Activated CD4-positive, alpha-beta T cell treated with anti-CD3 and anti-CD28 coated beads for 36 hours (primary cell): ENCODE results near the gene KCTD17. TPM values are rescaled to one million over a fixed set of nuclear protein-coding genes. Genes with fewer than 3 reads are reported as not detected.

Source experiments
- ATAC-seq: fragments of 200-7000 bp; cut with Tn5 transposase; one replicate; pipeline ENCODE4 v1.10.0; 2021; ENCODE audit warnings: mild to moderate bottlenecking, moderate library complexity
- CTCF ChIA-PET: fragments of 350-600 bp; sonication (Branson Sonifier 250); formaldehyde crosslinking; loops from one replicate; lab custom pipeline; 2021; ENCODE audit warnings: antibody characterized with exemption; lab: Charles Lee
- POLR2A ChIA-PET: fragments of 350-600 bp; sonication (Branson Sonifier 250); formaldehyde crosslinking; loops from one replicate; lab custom pipeline; 2021; ENCODE audit warnings: antibody characterized with exemption, inconsistent platforms; lab: Charles Lee
- DNase-seq: peaks from one replicate; pipeline ENCODE4 v3.0.0-alpha.2; 2020
- H3K27ac Mint-ChIP-seq: one replicate; pipeline ENCODE4 v1.8.0; 2021; ENCODE audit warnings: mixed read lengths
- H3K27me3 Mint-ChIP-seq: one replicate; pipeline ENCODE4 v1.8.0; 2021; ENCODE audit warnings: mixed read lengths
- H3K36me3 Mint-ChIP-seq: one replicate; pipeline ENCODE4 v1.8.0; 2021; ENCODE audit warnings: low read depth, mixed read lengths
- H3K4me1 Mint-ChIP-seq: one replicate; pipeline ENCODE4 v1.8.0; 2021; ENCODE audit warnings: mixed read lengths
- H3K4me3 Mint-ChIP-seq: one replicate; pipeline ENCODE4 v1.8.0; 2021; ENCODE audit warnings: mild to moderate bottlenecking, moderate library complexity, mixed read lengths
- H3K9me3 Mint-ChIP-seq: one replicate; pipeline ENCODE4 v1.8.0; 2021; ENCODE audit warnings: low read depth, mixed read lengths
- intact Hi-C, 2 experiments: fragments of 100-400 bp; cut with DNase I in 1 of 2; cut with micrococcal nuclease in 1 of 2; formaldehyde crosslinking; loops; one replicate each; pipeline versions ENCODE4 v1.14.2 to v1.15.1; 2022 to 2024; cut with DNase I, micrococcal nuclease
- total RNA-seq, 2 experiments: library from RNA; stranded (reverse); gene quantifications; one replicate each; pipeline ENCODE4 v1.2.3, GENCODE V29; 2021

The KCTD17 gene
- total RNA-seq, 2 experiments from 2014 or later = 32.5 to 36.8 TPM

GRCh38 chr22:37044634-37045625 lies 6.6 kb upstream of the KCTD17 start:
- Mint-ChIP-seq H3K4me1 (peaks cover 23% of the 10 kb centered on the region), H3K27ac (peak overlapping the region; percentile 49), H3K9me3 (no peaks in the 10 kb centered on the region), H3K36me3 (no peaks in the 10 kb centered on the region), H3K27me3 (no peaks in the 10 kb centered on the region), H3K4me3 (no peak overlapping the region)
- POLR2A ChIA-PET = interaction anchor here (0.5 to 1.2 kb wide), 8 partner anchors 11 to 136 kb away, joined by 3 to 5 read pairs (median 4); no protein-coding TSS in a partner anchor
- peak; percentile 62 for DNase-seq
- peak; percentile 94 for ATAC-seq
- intact Hi-C loops = loop anchor here (1.0 to 5.0 kb wide), 3 partner anchors 34 to 263 kb away; no protein-coding TSS in a partner anchor
- CTCF ChIA-PET = interaction anchor here (0.6 to 5.4 kb wide), 28 partner anchors 9 to 714 kb away, joined by 3 to 27 read pairs (median 3); partner anchors contain the start of genes IFT27, MPST, RAC2 and TST

GRCh38 chr22:37045958-37046357 lies 5.6 kb upstream of the KCTD17 start:
- ATAC-seq (no peak), DNase-seq (no peak)
- ChIA-PET POLR2A (interaction anchor here (0.8 kb wide), 1 partner anchor 14 kb away, joined by 5 read pairs; no protein-coding TSS in a partner anchor), CTCF (interaction anchor here (0.7 to 5.4 kb wide), 9 partner anchors 12 to 523 kb away, joined by 3 to 27 read pairs (median 3); partner anchors contain the start of genes MPST and TST)
- H3K4me1 Mint-ChIP-seq = peaks cover 20% of the 10 kb centered on the region
- intact Hi-C loops = loop anchor here in 1 of 2 experiments (1.0 to 2.0 kb wide), 2 partner anchors 33 to 153 kb away; no protein-coding TSS in a partner anchor
- H3K9me3 Mint-ChIP-seq = no peaks in the 10 kb centered on the region
- H3K4me3 Mint-ChIP-seq = no peak overlapping the region
- H3K27ac Mint-ChIP-seq = no peak overlapping the region
- H3K27me3 Mint-ChIP-seq = no peaks in the 10 kb centered on the region
- no peaks in the 10 kb centered on the region for H3K36me3 Mint-ChIP-seq

GRCh38 chr22:37046589-37046988 lies 5.0 kb upstream of the KCTD17 start:
- H3K4me1 Mint-ChIP-seq = peaks cover 16% of the 10 kb centered on the region
- ChIA-PET POLR2A (no interaction called here), CTCF (interaction anchor here (0.7 to 5.4 kb wide), 6 partner anchors 26 to 522 kb away, joined by 3 to 27 read pairs (median 4); partner anchors contain the start of genes MPST and TST)
- no peak for DNase-seq
- no peaks in the 10 kb centered on the region for H3K9me3 Mint-ChIP-seq
- no peaks in the 10 kb centered on the region for H3K36me3 Mint-ChIP-seq
- no peak overlapping the region for H3K27ac Mint-ChIP-seq
- no peaks in the 10 kb centered on the region for H3K27me3 Mint-ChIP-seq
- ATAC-seq = no peak
- intact Hi-C loops = loop anchor here in 1 of 2 experiments (1.0 kb wide), 1 partner anchor 153 kb away; no protein-coding TSS in a partner anchor
- no peak overlapping the region for H3K4me3 Mint-ChIP-seq

- ChIA-PET CTCF (interaction anchor here (0.7 to 5.4 kb wide), 4 partner anchors 27 to 150 kb away, joined by 3 to 27 read pairs (median 8); partner anchors contain the start of genes MPST and TST), POLR2A (no interaction called here)
- no peak for ATAC-seq
- Mint-ChIP-seq H3K27ac (no peak overlapping the region), H3K36me3 (no peaks in the 10 kb centered on the region), H3K4me1 (peaks cover 15% of the 10 kb centered on the region), H3K27me3 (no peaks in the 10 kb centered on the region), H3K9me3 (no peaks in the 10 kb centered on the region), H3K4me3 (no peak overlapping the region)
- no peak for DNase-seq
- intact Hi-C loops = no loop called here
These were observed 4.5 kb upstream of the KCTD17 start for GRCh38 chr22:37047006-37047405.

- Mint-ChIP-seq H3K27ac (no peak overlapping the region), H3K36me3 (no peaks in the 10 kb centered on the region), H3K4me1 (peaks cover 20% of the 10 kb centered on the region), H3K27me3 (no peaks in the 10 kb centered on the region), H3K4me3 (no peak overlapping the region), H3K9me3 (no peaks in the 10 kb centered on the region)
- ChIA-PET POLR2A (interaction anchor here (0.6 kb wide), 1 partner anchor 102 kb away, joined by 4 read pairs; no protein-coding TSS in a partner anchor), CTCF (interaction anchor here (0.8 to 1.0 kb wide), 2 partner anchors 152 to 538 kb away, joined by 3 read pairs; no protein-coding TSS in a partner anchor)
- ATAC-seq = no peak
- intact Hi-C loops = no loop called here
- no peak for DNase-seq
These were observed 3.4 kb upstream of the KCTD17 start for GRCh38 chr22:37048133-37048532.

GRCh38 chr22:37049224-37049623 lies 2.3 kb upstream of the KCTD17 start:
- ChIA-PET POLR2A (no interaction called here), CTCF (interaction anchor here (0.6 kb wide), 1 partner anchor 576 kb away, joined by 3 read pairs; no protein-coding TSS in a partner anchor)
- H3K27ac Mint-ChIP-seq = no peak overlapping the region
- DNase-seq = no peak
- no peak for ATAC-seq
- no peaks in the 10 kb centered on the region for H3K27me3 Mint-ChIP-seq
- no peaks in the 10 kb centered on the region for H3K9me3 Mint-ChIP-seq
- no peaks in the 10 kb centered on the region for H3K36me3 Mint-ChIP-seq
- H3K4me3 Mint-ChIP-seq = no peak overlapping the region
- H3K4me1 Mint-ChIP-seq = peaks cover 20% of the 10 kb centered on the region
- intact Hi-C loops = no loop called here

- intact Hi-C loops = loop anchor here in 1 of 2 experiments (1.0 to 5.0 kb wide), 3 partner anchors 71 to 274 kb away; partner anchors contain the start of gene IFT27
- ATAC-seq = no peak
These were observed 629 bp upstream of the KCTD17 start for GRCh38 chr22:37050913-37051312.

GRCh38 chr22:37052386-37053309 lies 1.1 kb downstream of the KCTD17 start:
- no peak for DNase-seq
- Mint-ChIP-seq H3K27me3 (no peaks in the 10 kb centered on the region), H3K4me3 (peak overlapping the region; percentile 79), H3K36me3 (peaks cover 5% of the 10 kb centered on the region), H3K4me1 (peaks cover 6% of the 10 kb centered on the region), H3K9me3 (no peaks in the 10 kb centered on the region), H3K27ac (peak overlapping the region; percentile 67)
- POLR2A ChIA-PET = interaction anchor here (1.0 to 1.7 kb wide), 2 partner anchors 8 to 12 kb away, joined by 3 to 9 read pairs; no protein-coding TSS in a partner anchor
- ATAC-seq = no peak
- CTCF ChIA-PET = interaction anchor here (1.0 kb wide), 1 partner anchor 186 kb away, joined by 3 read pairs; no protein-coding TSS in a partner anchor
- intact Hi-C loops = loop anchor here in 1 of 2 experiments (5.0 kb wide), 1 partner anchor 275 kb away; the partner anchor contains the start of gene IFT27

More at GRCh38 chr22:37050913-37051312, 629 bp upstream of the KCTD17 start:
- Mint-ChIP-seq H3K4me3 (peak overlapping the region; percentile 79), H3K36me3 (no peaks in the 10 kb centered on the region), H3K4me1 (peaks cover 6% of the 10 kb centered on the region), H3K27me3 (no peaks in the 10 kb centered on the region), H3K9me3 (no peaks in the 10 kb centered on the region), H3K27ac (no peak overlapping the region)
- ChIA-PET POLR2A (interaction anchor here (1.0 to 1.7 kb wide), 3 partner anchors 10 to 112 kb away, joined by 3 to 9 read pairs (median 4); no protein-coding TSS in a partner anchor), CTCF (interaction anchor here (1.4 to 1.5 kb wide), 3 partner anchors 30 to 275 kb away, joined by 3 to 4 read pairs (median 3); partner anchors contain the start of gene IFT27)
- no peak for DNase-seq

GRCh38 chr22:37053310-37054055 lies 1.9 kb downstream of the KCTD17 start:
- Mint-ChIP-seq H3K9me3 (no peaks in the 10 kb centered on the region), H3K27me3 (no peaks in the 10 kb centered on the region), H3K4me3 (peak overlapping the region; percentile 79), H3K4me1 (peaks cover 6% of the 10 kb centered on the region), H3K36me3 (peaks cover 9% of the 10 kb centered on the region), H3K27ac (no peak overlapping the region)
- ChIA-PET POLR2A (no interaction called here), CTCF (interaction anchor here (0.6 kb wide), 1 partner anchor 144 kb away, joined by 4 read pairs; no protein-coding TSS in a partner anchor)
- intact Hi-C loops = loop anchor here in 1 of 2 experiments (5.0 kb wide), 1 partner anchor 276 kb away; the partner anchor contains the start of gene IFT27
- ATAC-seq (no peak), DNase-seq (no peak)
